Sigmoid colon (tissue), 7 donors: ENCODE results near the gene SP5. TPM values are rescaled to one million over a fixed set of nuclear protein-coding genes. Genes with fewer than 3 reads are reported as not detected.

Experiments
- DNase-seq: peaks from one replicate; pipeline ENCODE4 v3.0.0-alpha.2; 2019
- H3K27ac ChIP-seq, 4 donors: fragments of 200-600 bp; sonication (generic); one replicate each; pipeline ENCODE4 v1.5.1; 2016 to 2019; ENCODE audit warnings: mild to moderate bottlenecking in 1 of 4
- H3K27me3 ChIP-seq, 3 donors: fragments of 200-600 bp; sonication (generic); one replicate each; pipeline ENCODE4 v1.5.1; 2019; ENCODE audit warnings: mild to moderate bottlenecking in 1 of 3
- H3K36me3 ChIP-seq, 4 donors: fragments of 200-600 bp; sonication (generic); one replicate each; pipeline ENCODE4 v1.5.1; 2016 to 2019
- H3K4me1 ChIP-seq, 4 donors: fragments of 200-600 bp; sonication (generic); one replicate each; pipeline ENCODE4 v1.5.1; 2017 to 2019
- H3K4me3 ChIP-seq, 4 donors: fragments of 200-600 bp; sonication (generic); one replicate each; pipeline ENCODE4 v1.5.1; 2017 to 2019; ENCODE audit warnings: mild to moderate bottlenecking in 2 of 4, moderate library complexity in 1 of 4
- H3K9me3 ChIP-seq, 4 donors: fragments of 200-600 bp in 3 of 4; sonication (generic) in 3 of 4; one replicate each; pipeline versions ENCODE4 v1.5.1 to v1.6.1; 2013 to 2019
- EP300 ChIP-seq, 4 donors: sonication (generic); formaldehyde crosslinking; IDR thresholded peaks; one replicate each; pipeline ENCODE4 v1.6.1; 2017; ENCODE audit warnings: antibody characterized with exemption in 4 of 4
- POLR2A ChIP-seq, 2 donors: fragments of 450-650 bp; IDR thresholded peaks; one replicate each; pipeline ENCODE4 v1.6.1; 2016; ENCODE audit warnings: antibody characterized with exemption in 2 of 2, mild to moderate bottlenecking in 2 of 2, moderate library complexity in 2 of 2
- POLR2AphosphoS5 ChIP-seq, 4 donors: sonication (generic); formaldehyde crosslinking; IDR thresholded peaks; one replicate each; pipeline ENCODE4 v1.6.1; 2017; ENCODE audit warnings: antibody characterized with exemption in 4 of 4
- WGBS, 2 donors: extraction: QIAGEN DNeasy Blood & Tissue Kit; methylation state at CpG; one replicate each; pipeline ENCODE4 v1.1.7; 2013; 5-methylcytosine and 5-hydroxymethylcytosine counted together
- intact Hi-C: fragments of 100-400 bp; cut with DNase I; formaldehyde crosslinking; loops from one replicate; pipeline ENCODE4 v1.15.1; 2023
- polyA plus RNA-seq, 3 donors: library from polyadenylated mRNA; stranded (reverse); fragments of 200-250 nt; gene quantifications; one replicate each; pipeline ENCODE4 v1.2.3, GENCODE V29; 2013
- total RNA-seq, 4 donors: library from RNA; depleted of rRNA; stranded (reverse); fragments of >200 nt; gene quantifications; one replicate each; pipeline ENCODE4 v1.1.0, GENCODE V29; 2016
- TF ChIP-seq, protein P1 (sequence below), 4 experiments: fragments of 450-650 bp in 3 of 4; fragments of 200-600 bp in 1 of 4; IDR thresholded peaks; one replicate each; pipeline ENCODE4 v1.5.1; 2016 to 2019; ENCODE audit warnings: antibody characterized with exemption in 4 of 4, mild to moderate bottlenecking in 3 of 4, moderate library complexity in 2 of 4
- donor health status: healthy with polysubstance abuse.
- donor health status: Bipolar disorder and iron deficiency.
- donor health status: healthy.

The SP5 gene
- total and polyA plus RNA-seq, 7 donors = 0.69 to 4.6 (median 1.2) TPM

- intact Hi-C loops = loop anchor here (5.0 kb wide), 1 partner anchor 114 kb away; no protein-coding TSS in a partner anchor
- DNase-seq = no peak
- no peak overlapping the region for H3K27ac ChIP-seq
- peaks cover 30 to 57% (median 43%) of the 10 kb centered on the region in 3 donors for H3K27me3 ChIP-seq
- 4 to 6% methylated on average over 9 of the region's 9 CpGs for WGBS, 2 donors
- no peaks in the 10 kb centered on the region for H3K36me3 ChIP-seq
- no peak overlapping the region for H3K4me3 ChIP-seq
- peaks cover 0 to 39% (median 34%) of the 10 kb centered on the region in 4 donors for H3K4me1 ChIP-seq
- H3K9me3 ChIP-seq = no peaks in the 10 kb centered on the region
- TF ChIP-seq POLR2AphosphoS5 (IDR thresholded peaks at IDR 0.05) (no peak), EP300 (IDR thresholded peaks at IDR 0.05) (no peak), POLR2A (IDR thresholded peaks at IDR 0.05) (no peak)
- TF ChIP-seq, protein P1, sequence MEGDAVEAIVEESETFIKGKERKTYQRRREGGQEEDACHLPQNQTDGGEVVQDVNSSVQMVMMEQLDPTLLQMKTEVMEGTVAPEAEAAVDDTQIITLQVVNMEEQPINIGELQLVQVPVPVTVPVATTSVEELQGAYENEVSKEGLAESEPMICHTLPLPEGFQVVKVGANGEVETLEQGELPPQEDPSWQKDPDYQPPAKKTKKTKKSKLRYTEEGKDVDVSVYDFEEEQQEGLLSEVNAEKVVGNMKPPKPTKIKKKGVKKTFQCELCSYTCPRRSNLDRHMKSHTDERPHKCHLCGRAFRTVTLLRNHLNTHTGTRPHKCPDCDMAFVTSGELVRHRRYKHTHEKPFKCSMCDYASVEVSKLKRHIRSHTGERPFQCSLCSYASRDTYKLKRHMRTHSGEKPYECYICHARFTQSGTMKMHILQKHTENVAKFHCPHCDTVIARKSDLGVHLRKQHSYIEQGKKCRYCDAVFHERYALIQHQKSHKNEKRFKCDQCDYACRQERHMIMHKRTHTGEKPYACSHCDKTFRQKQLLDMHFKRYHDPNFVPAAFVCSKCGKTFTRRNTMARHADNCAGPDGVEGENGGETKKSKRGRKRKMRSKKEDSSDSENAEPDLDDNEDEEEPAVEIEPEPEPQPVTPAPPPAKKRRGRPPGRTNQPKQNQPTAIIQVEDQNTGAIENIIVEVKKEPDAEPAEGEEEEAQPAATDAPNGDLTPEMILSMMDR (IDR thresholded peaks at IDR 0.05) = no peak
Measured at GRCh38 chr2:170711196-170711773, 3.9 kb upstream of the SP5 start.

DNA sequence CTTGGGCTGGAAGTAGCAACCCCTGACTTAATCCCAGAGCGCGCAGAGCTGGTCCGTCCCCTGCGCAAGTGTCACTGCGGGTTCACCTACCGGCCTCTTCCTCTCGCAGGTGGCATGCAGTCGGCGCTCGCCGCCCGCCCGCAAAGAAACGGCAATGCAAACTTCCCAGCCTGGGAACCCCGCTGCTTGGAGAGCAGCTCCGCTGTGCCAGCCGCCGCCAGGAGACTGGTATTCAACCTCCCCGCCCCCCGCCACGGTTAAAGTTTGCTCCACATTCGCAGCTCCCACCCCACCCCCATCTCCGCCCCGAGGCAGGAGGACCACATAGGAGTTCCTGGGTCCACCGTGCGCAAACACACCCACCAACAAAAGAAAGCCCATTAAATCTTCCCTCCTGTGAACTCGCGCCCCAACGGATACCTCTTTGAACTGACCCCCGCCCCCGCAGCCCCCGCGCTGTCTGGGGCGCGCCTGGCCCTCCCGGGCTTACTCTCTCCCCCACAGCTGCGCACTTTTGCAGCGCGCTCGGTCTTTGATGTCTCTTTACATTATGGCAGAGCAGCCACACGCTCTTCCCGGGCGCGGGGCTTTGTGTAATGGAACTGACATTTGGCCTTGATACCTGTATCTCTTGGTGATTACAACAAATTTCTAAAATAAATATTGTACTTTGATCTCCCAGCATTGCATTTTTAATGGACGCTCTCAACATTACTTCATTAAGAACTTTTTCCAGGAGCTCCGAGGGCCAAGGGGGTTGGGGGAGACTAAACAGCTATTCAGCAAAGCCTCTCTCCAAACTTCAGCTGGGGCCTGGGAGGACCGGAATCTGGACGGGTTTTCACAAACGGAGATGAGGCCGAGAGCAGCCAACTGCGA, 3.1 kb upstream of the SP5 start:
- Histone ChIP-seq H3K27ac (no peak overlapping the region), H3K4me1 (peaks cover 0 to 47% (median 42%) of the 10 kb centered on the region in 4 donors), H3K4me3 (peak overlapping the region in 1 of 4 donors; percentile 7), H3K36me3 (no peaks in the 10 kb centered on the region), H3K27me3 (peaks cover 38 to 64% (median 51%) of the 10 kb centered on the region in 3 donors), H3K9me3 (no peaks in the 10 kb centered on the region)
- intact Hi-C loops = loop anchor here (5.0 kb wide), 1 partner anchor 115 kb away; no protein-coding TSS in a partner anchor
- no peak for DNase-seq
- WGBS, 2 donors = 3% methylated on average over 51 of the region's 51 CpGs
- TF ChIP-seq, protein P1 (IDR thresholded peaks at IDR 0.05) = no peak
- TF ChIP-seq EP300 (IDR thresholded peaks at IDR 0.05) (no peak), POLR2AphosphoS5 (IDR thresholded peaks at IDR 0.05) (no peak), POLR2A (IDR thresholded peaks at IDR 0.05) (no peak)

DNA sequence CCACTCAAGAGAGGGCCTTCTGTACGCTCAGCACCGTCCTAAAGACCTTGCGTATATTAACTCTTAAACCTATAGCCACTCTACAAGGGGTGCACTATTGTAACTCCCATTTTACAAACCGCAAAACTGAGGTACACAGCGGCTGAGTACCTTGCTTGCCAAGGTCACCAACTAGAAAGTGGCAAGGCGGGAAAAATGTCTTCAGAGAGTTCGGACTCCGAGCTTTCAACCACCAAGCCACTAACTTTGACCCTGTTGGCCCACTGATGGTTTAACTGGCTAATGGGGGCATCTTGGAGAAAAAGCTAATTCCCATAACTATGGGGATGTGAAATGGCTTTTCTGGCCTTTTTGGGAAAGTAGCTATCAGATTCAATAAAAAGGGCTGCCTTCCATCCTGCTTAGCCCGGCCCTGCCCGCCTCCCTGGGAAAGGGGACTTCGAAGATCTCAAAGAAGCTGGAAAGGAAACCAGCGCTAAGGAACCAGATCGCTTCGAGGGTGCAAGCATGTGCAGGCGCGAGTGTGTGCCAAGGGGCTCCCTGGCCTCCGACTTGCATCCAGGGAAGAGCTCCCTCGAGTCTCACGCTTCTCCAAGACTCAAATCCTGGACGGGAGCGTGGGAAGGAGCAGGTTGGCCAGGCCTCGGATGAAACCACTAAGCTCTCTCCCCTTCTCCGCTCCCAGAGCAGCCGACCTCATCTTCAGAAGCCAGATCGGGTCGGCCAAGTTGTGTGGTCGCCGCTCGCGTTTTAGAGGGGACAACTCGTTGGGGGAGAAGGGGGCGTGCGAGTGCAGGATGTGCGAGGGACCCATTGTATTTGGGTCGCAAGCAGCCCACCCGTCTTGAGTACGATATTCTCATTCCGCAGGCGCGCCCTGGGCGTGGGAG, 2.2 kb upstream of the SP5 start:
- Histone ChIP-seq H3K36me3 (no peaks in the 10 kb centered on the region), H3K4me1 (peaks cover 0 to 55% (median 48%) of the 10 kb centered on the region in 4 donors), H3K9me3 (no peaks in the 10 kb centered on the region), H3K4me3 (no peak overlapping the region), H3K27ac (no peak overlapping the region), H3K27me3 (peaks cover 45 to 73% (median 59%) of the 10 kb centered on the region in 3 donors)
- TF ChIP-seq, protein P1 (IDR thresholded peaks at IDR 0.05) = no peak
- TF ChIP-seq EP300 (IDR thresholded peaks at IDR 0.05) (no peak), POLR2AphosphoS5 (IDR thresholded peaks at IDR 0.05) (no peak), POLR2A (IDR thresholded peaks at IDR 0.05) (no peak)
- no peak for DNase-seq
- intact Hi-C loops = loop anchor here (5.0 kb wide), 1 partner anchor 116 kb away; no protein-coding TSS in a partner anchor
- 14 to 18% methylated on average over 41 of the region's 41 CpGs for WGBS, 2 donors
